HG03025 (cell line): Measurements from ENCODE around the gene KCNIP4.

Experiments
- ATAC-seq: cut with Tn5 transposase; IDR thresholded peaks from one replicate; pipeline ENCODE4 v1.9.1; 2021; ENCODE audit warnings: mild to moderate bottlenecking, moderate library complexity; ENCODE audit not compliant: unreplicated experiment, low FRiP score

Gene KCNIP4

DNA sequence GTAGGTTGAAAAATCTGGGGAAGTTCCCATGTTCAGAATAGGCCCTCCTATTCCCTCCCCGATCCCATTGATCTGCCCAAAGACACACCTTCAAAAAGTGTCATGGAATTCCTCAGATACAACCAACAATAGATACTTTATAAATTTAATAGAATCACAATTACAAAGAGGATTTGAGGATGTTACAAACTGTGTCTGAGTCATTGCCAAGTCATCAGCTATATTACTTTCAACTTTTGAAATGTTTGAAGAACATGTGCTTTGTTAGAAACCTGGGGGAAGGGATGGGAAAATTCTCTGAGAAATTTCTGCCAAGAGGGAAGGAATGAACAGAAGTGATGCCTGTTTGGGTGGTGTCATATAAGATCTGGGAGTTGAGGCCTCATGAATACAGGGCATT is 46.7 kb downstream of the KCNIP4 start:
- no peak for ATAC-seq

DNA sequence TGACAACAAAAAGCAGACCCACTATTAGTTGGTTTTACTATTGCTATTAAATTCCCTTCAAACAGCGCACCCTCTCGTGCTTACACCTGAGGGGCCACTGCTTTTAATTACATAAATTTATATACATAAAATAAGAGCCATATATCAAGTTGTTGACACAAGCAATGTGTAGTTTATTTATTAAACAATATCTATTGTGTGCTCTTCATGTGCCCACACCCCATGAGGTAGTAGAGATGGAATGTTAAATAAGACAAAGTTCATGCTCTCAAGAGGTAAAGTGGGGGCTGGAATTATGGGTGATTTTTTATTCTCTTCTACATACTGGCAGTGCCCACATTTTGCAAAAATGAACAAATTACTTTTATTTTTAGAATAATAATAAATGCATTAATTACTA is 47.3 kb downstream of the KCNIP4 start:
- no peak for ATAC-seq

DNA sequence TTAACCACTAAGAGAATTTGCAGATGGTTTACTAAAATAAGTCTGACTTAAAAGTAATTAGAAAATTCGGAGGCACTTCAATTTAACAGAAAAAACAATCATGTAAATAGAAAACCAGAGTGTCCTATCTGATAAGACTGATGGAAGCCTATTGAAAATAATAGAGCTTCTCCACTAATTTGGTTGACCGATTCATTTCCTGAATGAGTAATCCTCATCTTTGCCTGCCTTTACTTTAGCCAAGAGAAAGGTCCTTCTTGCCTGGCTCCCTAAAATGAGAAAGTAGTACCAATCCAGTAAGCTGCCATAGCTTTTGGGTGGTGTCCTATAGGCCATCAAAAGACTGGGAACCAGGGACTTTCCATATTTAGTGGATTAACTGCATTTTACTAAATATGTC is 48.4 kb downstream of the KCNIP4 start:
- ATAC-seq = no peak

DNA sequence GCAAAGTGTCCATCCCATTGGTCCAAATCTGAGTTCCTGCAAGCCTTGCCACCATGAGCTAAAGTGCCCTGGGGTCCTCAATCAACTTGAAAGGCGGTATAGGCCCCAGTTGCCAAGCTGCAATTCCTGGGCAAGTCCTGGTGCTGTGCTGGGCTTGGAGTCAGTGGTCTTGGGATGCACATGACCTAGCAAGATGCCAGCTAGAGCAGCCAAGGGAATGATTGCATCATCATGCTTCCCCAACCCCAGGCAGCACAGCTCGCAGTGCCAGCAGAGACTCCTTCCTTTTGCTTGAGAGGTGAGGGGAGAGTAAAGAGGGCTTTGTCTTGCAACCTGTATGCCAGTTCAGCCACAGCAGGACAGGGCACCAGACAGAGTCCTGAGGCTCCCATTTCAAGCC is 50.5 kb downstream of the KCNIP4 start:
- ATAC-seq = no peak

- ATAC-seq = no peak
These were observed 51.8 kb downstream of the KCNIP4 start for GRCh38 chr4:21896767-21897166.

- no peak for ATAC-seq
These were observed 55.4 kb downstream of the KCNIP4 start for GRCh38 chr4:21893136-21893535.

GRCh38 chr4:21890231-21890630 is 58.3 kb downstream of the KCNIP4 start:
- no peak for ATAC-seq

- ATAC-seq = no peak
These were observed 60.2 kb downstream of the KCNIP4 start for GRCh38 chr4:21888195-21888976.

DNA sequence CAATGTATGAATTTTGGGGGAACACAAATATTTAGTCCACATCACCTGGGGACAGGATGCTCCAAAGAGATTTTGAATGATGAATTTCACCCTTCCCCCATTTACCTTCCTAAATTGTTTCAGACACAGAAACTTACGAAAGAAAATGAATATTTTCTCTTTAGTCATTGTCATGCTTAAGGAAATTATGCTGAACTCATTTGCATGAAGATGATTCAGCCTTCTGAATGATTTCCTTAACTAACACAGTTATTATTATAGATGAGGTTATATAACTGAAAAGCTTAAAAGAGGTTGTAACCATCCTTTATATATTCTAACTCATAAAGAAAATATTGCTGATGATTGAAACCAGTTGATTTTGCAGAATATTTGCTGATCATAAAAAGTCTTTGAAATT is 61.1 kb downstream of the KCNIP4 start:
- ATAC-seq = no peak

DNA sequence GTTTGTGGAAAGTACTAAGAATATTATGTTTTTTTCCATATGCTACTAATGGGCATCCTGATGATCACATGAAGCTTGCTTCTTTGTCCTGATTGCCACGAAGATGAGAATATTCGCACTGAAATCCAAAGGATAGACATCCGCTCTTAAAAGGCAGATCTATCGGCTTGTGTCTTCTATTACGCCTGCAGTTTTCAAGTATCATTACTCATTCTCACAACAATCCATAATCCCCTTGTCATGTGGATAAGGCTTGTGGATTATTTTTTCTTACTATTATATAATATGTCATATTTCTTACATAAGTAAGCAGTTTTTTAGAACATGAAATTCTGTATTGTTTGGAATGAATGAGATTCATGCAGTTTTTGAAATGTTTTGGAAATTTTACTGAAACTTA is 62.8 kb downstream of the KCNIP4 start:
- ATAC-seq = no peak

- no peak for ATAC-seq
These were observed 63.3 kb downstream of the KCNIP4 start for GRCh38 chr4:21885241-21885640.

DNA sequence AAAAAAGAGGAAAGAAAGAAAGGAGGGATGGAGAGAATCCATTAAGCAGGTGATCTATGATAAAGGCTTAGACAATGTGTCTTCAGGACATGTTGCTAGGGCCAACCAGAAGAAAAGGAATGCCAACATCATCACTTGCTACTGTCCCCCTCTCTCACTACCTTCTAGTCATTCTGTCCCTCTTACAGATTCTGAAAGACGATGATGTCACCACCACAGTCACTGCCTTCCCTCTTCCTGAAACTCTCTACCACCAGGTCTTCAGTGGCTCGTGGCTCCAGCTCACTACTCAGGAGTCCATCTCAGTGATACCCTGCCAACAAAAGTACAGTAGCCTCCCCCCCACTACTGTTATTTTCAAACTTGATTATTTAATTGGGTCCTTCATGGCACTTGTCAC is 64.0 kb downstream of the KCNIP4 start:
- ATAC-seq = no peak

DNA sequence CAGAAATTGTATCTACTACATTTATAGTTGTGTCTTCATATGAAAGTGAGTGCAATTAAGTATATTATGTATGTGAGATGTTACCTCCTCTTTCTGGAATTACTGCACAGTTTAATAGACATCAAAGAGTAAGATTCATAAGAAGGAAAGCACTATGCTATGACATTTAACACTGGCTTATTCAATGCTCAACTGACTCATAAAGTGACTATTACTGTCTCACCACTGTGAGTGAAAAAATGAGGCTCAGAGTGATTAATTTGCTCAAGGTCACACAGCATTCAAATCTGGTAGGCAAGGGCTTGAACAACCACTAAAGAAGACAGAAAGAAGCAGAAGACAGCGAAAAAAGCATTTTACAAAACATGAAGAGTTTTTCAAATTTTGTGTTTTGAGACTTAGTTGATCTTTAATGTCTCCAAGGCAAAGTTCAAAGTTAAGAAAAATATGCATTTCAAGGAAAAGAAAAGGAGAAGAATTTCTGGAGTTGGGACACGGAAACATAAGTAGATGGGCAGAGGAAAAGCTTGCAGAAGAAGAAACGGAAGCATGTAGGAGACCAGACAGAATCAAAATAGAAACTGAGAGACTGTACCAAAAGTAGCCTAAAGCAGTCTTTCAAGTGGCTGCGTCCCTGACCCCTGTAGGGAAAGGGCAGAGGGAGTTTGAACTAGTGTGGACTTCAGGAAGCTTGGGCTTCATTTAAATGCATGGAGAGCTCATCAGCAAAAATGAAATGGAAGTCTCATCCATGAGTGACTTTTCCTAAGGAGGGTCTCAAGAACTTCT is 66.3 kb downstream of the KCNIP4 start:
- no peak for ATAC-seq

- no peak for ATAC-seq
These were observed 69.4 kb downstream of the KCNIP4 start for GRCh38 chr4:21879187-21879586.

DNA sequence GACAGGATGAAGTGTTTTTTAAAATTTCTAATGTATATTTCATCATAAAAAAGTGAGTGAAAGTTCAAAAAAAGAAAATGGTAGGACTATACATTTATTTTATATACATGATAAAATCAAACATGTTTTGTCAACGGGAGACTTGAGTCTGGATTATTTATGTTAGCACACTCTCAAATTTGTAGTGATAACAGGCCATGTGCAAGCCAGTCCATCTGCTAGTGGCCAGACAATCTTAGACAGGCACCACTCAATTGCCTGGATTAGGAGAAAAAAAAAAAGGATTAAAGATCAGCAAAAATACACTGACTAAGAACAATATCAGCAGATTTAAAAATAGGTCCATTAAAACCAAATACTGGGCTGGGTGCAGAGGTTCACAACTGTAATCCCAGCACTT is 71.9 kb downstream of the KCNIP4 start:
- ATAC-seq = no peak

GRCh38 chr4:21873145-21873544 is 75.4 kb downstream of the KCNIP4 start:
- no peak for ATAC-seq

DNA sequence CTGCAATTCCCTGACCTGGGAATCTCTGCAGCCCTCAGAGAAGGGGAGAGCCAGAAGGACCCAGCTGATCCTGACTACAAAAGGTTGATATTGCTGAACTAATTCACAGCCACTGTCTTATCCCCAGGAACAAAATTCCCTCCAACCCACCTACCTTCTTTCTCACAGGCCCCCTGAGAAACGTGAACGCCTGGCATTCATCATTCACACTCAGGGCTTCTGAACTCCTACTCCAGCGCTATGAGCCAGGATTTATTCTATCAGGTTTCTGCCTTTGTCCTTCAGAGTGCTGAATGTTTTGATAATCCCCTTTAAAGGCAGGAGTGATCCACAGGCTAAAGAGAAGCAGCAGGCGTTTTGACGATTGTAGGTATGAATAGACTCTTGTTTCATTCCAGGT is 76.5 kb downstream of the KCNIP4 start:
- ATAC-seq = no peak

DNA sequence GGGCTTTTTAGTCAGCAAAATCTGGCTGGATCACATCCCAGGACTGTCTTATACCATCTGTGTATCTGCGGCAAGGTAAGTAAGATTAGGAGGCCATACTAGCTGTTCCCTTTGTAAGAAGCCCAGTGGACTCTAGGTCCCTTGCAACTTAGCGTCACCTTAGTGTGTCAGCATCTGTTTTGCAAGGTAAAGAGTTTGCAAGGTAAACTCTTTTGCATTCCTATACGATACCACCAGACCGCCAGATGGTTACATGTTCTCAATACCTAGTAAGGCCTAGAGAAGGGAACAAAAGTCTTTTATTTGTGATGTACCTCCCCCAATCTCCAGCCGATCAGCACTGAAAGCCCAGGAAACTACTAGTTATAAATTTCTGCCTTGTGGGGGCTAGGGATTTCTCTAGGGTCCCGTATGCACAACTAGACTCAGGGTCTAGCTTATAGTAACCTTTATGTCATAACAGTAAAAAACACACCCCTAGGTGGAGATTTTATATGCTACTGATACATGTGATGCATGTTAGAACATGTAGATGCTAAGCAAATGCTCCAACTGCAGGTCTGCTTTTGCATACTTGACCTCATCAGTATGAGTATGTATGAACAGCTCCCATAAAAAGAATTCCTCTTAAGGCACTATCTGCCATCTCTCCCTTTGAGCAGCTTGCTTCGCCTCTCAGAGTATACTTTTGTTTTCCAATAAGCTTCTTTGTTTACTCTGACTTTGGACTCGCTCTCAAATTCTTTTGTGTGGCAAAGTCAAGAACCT is 78.4 kb downstream of the KCNIP4 start:
- ATAC-seq = no peak

GRCh38 chr4:21864686-21865085 is 83.9 kb downstream of the KCNIP4 start:
- no peak for ATAC-seq

GRCh38 chr4:21862917-21863316 is 85.7 kb downstream of the KCNIP4 start:
- ATAC-seq = no peak

- ATAC-seq = no peak
These were observed 89.6 kb downstream of the KCNIP4 start for GRCh38 chr4:21858971-21859370.
